NCI-H1436 (cell line): ENCODE measurements around the gene PRM3.
"Not testable (repeated sequence)": the region's sequence is repeated elsewhere in the genome, so short reads cannot be mapped to it uniquely, and the experiment has no call there.

ENCODE experiments used
- DNase-seq: peaks from one replicate; lab custom pipeline; 2025; lab: John Stamatoyannopoulos, UW

The PRM3 gene

GRCh38 chr16:11303405-11304138, 30.1 kb upstream of the PRM3 start:
- no peak for DNase-seq

- DNase-seq, result peak; percentile 23
Measured at GRCh38 chr16:11302977-11303376, 29.5 kb upstream of the PRM3 start.

- no peak for DNase-seq
Measured at GRCh38 chr16:11301645-11302501, 28.4 kb upstream of the PRM3 start.

- no peak for DNase-seq
Measured at GRCh38 chr16:11300560-11300892, 27.1 kb upstream of the PRM3 start.

- DNase-seq, result no peak
Measured at GRCh38 chr16:11299865-11300559, 26.6 kb upstream of the PRM3 start.

GRCh38 chr16:11298950-11299547, 25.6 kb upstream of the PRM3 start:
- not testable (repeated sequence) for DNase-seq

GRCh38 chr16:11298143-11298900, 24.9 kb upstream of the PRM3 start:
- DNase-seq, result no peak

GRCh38 chr16:11297492-11298142, 24.2 kb upstream of the PRM3 start:
- DNase-seq, result peak; percentile 83

GRCh38 chr16:11296706-11297491, 23.5 kb upstream of the PRM3 start:
- no peak for DNase-seq

- no peak for DNase-seq
Measured at GRCh38 chr16:11296351-11296705, 22.9 kb upstream of the PRM3 start.

- no peak for DNase-seq
Measured at GRCh38 chr16:11295672-11296071, 22.2 kb upstream of the PRM3 start.

GRCh38 chr16:11292076-11292748, 18.8 kb upstream of the PRM3 start:
- DNase-seq, result no peak

- no peak for DNase-seq
Measured at GRCh38 chr16:11291091-11291703, 17.8 kb upstream of the PRM3 start.

GRCh38 chr16:11290102-11290893, 16.9 kb upstream of the PRM3 start:
- DNase-seq, result no peak

GRCh38 chr16:11289696-11290095, 16.3 kb upstream of the PRM3 start:
- DNase-seq, result not testable (repeated sequence)

GRCh38 chr16:11289202-11289601, 15.8 kb upstream of the PRM3 start:
- DNase-seq, result no peak

- no peak for DNase-seq
Measured at GRCh38 chr16:11285842-11286241, 12.4 kb upstream of the PRM3 start.

GRCh38 chr16:11283820-11284248, 10.4 kb upstream of the PRM3 start:
- no peak for DNase-seq
